GM19043 (cell line): Measurements from ENCODE around the gene SDK1.

Experiments
- ATAC-seq: cut with Tn5 transposase; IDR thresholded peaks from one replicate; pipeline ENCODE4 v1.9.1; 2021; ENCODE audit warnings: low read depth; ENCODE audit not compliant: unreplicated experiment

Gene SDK1

GRCh38 chr7:4102231-4102841, 801.3 kb downstream of the SDK1 start:
- ATAC-seq, result no peak

GRCh38 chr7:4103352-4104091, 802.5 kb downstream of the SDK1 start:
- ATAC-seq, result no peak

DNA sequence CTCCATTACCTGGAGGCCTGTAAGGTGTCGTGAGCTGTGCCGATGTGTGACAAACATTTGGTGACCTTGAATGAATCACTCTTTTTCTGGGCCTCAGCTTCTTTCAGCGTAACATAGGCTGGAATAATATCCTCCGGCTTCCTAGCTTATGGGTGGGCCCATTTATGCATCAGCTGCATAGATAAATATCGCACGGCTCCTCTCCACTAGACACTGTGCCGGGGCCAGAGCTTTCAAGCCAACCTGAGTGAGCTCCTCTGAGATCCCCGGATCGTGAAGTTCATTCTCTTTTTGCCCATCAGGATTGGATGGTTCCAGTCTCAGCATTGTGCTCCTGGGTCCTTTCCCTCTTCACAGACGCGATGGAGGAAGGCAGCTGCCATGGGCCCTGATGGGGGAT, 806.8 kb downstream of the SDK1 start:
- no peak for ATAC-seq

DNA sequence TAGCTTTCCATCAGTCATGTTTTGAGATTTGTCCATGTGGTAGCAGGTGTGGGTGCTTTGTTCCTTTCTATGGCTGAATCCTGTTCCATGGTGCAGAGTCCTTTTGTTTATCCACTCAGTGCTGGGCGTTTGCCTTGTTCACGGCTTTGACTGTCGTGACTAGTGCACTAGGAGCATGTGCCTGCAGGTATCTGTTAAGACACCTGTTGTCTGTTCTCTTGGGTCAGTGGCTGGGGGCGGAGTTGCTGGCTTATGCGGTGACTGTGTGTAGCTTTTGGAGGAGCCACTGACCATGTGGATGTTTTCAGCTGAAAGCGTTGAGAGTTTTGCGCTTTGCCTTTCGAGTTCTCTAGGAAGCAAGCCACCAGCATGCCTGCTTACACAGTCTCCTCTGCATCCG, 807.9 kb downstream of the SDK1 start:
- ATAC-seq, result no peak

DNA sequence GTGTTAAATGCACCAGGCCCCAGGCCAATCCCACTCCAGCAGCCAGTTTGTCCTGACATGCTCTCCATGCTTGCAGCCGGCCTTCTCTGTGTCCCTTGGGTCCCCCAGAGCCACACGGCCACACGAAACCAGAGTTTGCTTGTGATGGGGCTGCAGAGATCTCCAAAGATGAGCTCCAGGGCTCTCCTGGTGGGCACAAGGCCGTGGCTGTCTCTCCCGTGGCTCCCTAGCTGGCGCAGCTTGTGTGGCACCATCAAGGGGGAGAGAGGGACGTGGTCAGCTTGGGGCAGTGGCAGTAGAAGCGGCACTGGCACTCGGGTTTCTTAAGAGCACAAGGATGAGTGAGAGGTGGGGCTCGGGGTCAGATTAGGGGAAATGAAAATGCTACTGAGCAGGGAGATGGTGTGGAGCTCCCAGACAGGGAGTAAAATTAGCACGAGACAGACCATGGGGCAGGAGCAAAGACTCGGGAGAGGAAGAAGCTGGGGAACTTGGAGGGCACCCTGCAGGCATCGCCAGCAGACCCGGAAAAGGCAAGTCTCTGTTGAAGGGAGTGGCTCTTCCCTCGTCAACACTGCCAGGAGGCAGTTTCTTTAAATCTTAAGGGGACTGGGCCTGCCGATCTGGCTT, 808.5 kb downstream of the SDK1 start:
- ATAC-seq, result no peak

GRCh38 chr7:4110438-4110837, 809.4 kb downstream of the SDK1 start:
- no peak for ATAC-seq

DNA sequence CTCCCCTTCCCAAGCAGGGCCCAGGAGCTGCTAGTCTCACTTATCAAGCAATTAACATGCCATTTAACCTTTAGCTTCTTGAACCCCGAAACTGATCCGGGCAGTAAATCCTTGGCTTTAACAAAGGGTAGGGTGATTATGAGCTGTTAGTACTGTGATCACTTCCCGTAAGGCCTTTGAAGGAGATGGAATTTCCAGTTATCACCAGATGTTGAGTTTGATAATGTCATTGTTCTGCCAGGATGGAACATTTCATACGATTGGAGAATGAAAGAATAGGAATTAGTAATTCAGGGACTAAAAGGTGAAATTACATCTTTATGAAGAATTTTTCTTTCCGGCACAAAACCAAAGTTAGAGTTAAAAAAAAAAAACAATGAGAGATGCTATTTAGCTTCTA, 810.1 kb downstream of the SDK1 start:
- no peak for ATAC-seq

- no peak for ATAC-seq
Measured at GRCh38 chr7:4113271-4113670, 812.2 kb downstream of the SDK1 start.

DNA sequence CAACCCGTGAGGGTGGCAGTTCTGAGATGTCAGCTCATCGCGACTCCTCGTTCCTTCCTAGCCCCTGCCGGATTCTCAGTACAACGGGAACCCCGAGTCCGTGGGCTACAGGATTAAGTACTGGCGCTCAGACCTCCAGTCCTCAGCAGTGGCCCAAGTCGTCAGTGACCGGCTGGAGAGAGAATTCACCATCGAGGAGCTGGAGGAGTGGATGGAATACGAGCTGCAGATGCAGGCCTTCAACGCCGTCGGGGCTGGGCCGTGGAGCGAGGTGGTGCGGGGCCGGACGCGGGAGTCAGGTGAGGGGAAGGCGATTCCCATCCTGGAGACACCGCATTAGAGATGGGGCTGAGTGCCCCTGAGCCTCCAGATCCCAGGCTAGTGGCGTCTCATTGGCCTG, 812.9 kb downstream of the SDK1 start:
- ATAC-seq, result no peak

DNA sequence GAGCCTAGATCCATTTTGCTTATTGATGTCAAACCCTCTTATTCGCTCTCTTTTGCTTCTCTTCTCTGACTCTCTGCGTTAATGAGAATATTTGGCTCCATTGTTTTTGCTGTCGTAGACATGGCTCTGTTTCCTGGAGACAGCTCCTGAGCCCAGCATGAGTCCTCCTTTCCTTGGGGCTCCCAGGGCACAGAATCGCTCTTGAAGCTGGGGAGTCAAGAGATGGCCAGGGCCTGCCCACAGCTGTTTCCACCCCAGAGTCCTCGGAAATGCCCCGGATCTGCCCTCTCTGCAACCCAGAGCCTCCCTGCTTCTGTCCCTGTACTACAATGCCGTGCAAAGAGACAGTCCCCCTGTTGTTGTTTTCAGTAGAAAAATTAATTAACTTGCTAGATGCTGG, 814.4 kb downstream of the SDK1 start:
- ATAC-seq, result no peak

- no peak for ATAC-seq
Measured at GRCh38 chr7:4115941-4116610, 815.0 kb downstream of the SDK1 start.

DNA sequence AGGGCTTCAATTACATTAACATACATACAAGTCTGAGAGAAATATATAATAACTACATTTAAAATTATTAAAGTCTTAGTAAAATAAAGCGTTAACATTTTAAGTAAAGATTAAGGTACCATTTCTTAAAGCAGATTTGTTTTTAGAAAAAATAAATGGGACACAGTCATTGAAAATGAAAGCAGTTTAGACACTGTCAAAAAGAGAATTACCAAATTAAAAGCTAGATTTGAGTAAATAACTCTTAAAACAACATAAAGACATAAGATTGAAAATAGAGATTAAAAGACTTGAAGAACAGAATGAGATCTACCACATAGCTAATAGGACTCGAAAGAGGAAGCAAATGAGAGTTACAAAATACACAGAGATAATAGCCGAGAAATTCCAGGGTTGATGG, 818.8 kb downstream of the SDK1 start:
- ATAC-seq, result no peak

GRCh38 chr7:4123346-4123745, 822.3 kb downstream of the SDK1 start:
- no peak for ATAC-seq

GRCh38 chr7:4123823-4124222, 822.8 kb downstream of the SDK1 start:
- ATAC-seq, result no peak

DNA sequence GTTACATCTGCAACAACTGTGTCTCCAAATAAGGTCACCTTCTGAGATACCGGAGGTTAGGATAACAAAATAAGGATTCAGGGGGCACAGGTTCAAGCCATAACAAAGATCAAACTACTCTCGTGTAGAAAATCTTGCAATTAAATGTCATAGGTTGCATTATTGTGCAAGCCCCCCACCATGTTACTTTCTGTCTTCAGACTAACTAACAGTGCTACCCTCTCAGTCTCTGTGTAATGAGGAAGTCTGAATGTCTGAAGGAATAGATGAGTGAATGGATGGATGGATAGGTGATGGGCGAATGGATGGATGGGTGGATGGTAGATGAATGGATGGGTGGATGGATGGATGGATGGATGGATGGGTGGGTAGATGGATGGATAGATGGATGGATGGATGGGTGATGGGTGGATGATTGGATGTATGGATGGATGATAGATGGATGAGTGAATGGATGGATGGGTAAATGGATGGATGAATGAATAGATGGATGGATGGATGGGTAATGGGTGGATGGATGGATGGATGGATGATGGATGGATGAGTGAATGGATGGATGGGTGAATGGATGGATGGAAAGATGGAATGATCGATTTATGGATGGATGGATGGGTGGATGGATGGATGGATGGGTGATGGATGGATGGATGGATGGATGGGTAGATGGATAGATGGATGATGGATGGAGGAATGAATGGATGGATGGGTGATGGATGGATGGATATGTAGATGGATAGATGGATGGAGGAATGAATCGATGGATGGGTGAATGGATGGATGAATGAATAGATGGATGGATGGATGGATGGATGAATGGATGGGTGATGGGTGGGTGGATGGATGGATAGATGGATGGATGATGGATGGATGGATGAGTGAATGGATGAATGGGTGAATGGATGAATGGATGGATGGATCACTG, 823.8 kb downstream of the SDK1 start:
- ATAC-seq, result no peak

- no peak for ATAC-seq
Measured at GRCh38 chr7:4127909-4128560, 827.0 kb downstream of the SDK1 start.

DNA sequence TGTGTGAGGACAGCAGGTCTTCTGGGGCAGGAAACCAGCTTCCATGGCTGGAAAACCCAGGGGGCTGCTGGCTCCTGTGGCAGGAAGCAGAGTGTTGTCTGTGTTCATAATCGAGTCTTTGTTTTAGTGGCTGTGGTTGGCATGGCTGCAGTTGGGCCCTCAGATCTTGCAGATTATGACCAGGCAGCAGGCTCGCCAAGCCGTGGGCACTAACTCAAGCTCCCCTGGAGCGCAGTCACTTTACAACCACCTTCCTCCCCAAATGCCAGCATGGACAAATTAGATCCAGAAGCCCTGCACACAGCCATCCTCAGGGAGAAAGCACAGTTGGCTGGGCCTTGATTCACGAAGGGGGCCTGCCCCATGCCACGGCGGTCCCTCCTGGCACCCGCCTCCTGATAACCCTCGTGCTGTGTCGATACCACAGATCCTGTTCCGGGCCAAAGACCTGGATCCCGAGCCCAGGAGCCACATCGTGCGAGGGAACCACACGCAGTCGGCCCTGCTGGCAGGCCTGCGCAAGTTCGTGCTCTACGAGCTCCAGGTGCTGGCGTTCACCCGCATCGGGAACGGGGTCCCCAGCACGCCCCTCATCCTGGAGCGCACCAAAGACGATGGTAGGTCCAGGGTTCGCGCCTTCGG, 828.5 kb downstream of the SDK1 start:
- ATAC-seq, result no peak

DNA sequence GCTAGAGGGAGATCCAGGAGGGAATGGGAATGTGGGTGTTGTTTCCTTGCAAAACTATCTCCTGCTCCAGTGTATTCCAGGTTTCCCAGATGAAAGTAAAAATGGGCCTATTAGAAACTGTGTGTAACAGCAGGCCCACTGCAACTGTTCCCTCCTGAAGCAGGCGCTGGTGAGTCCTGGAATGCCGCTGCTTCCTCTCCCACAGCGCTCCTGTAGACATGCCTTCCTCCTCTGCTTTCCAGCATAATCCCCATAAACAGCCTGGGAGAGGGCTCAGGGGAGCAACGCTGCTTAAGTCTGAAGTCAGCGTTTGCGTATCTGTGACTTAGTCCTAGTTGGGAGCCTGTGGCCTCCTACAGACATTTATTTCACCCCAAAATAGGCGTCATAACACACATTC, 830.0 kb downstream of the SDK1 start:
- ATAC-seq, result no peak

DNA sequence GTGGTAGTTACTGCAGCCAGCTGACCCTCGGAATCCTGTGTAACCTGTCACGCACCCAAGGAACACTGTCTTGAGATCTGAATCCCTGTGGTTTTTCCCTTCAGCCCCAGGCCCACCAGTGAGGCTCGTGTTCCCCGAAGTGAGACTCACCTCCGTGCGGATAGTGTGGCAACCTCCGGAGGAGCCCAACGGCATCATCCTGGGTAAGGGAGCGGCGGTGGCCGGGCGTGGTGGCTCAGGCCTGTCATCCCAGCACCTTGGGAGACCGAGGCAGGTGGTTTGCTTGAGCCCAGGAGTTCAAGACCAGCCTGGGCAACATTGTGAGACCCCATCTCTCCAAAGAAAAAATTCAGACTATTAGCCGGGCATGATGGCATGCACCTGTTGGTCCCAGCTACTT, 831.2 kb downstream of the SDK1 start:
- ATAC-seq, result no peak
